ENCODE measurements around the gene SFMBT1. TPM values are rescaled to one million over a fixed set of nuclear protein-coding genes. Genes with fewer than 3 reads are reported as not detected.
A peak's percentile ranks its signal among the peaks of the same experiment; 100 is the strongest.

SFMBT1 gene
- total and polyA plus RNA-seq, 4 experiments from 2014 or later = 19.8 to 50.8 (median 38.6) TPM

DNA sequence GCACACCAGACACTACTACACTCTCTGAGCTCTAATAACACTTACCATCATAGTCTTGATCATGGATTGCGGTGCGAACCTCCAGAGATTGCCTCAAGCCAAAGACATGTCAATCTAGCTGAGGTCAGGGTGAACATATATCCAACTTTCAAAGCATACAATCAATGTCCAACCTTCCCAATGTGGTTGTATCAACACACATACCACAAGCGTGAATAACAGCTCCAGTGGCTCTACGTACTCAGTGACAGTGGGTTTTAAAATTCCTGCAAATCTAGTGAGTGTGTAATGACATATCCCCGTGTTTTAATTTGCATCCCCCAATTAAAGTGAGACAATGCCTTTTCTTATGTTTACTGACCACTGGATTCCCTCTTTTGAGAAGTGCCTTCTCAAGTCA lies 29.6 kb downstream of the SFMBT1 start:
- DNase-seq = no peak
- H3K27ac ChIP-seq (ENCODE audit: low read depth, low read length) = no peak overlapping the region
- Mint-ChIP-seq H3K27me3 (no peaks in the 10 kb centered on the region), H3K4me3 (peak overlapping the region in 1 of 8 donors; percentile 1), H3K36me3 (peaks cover 18 to 24% of the 10 kb centered on the region in 2 donors), H3K27ac (peak overlapping the region in 2 of 7 donors; percentile 5 to 80), H3K9me3 (peaks cover 0 to 2% (median 0%) of the 10 kb centered on the region in 8 donors), H3K4me1 (peaks cover 37 to 65% (median 43%) of the 10 kb centered on the region in 4 donors)
- H3K9me3 ChIP-seq (ENCODE audit: control insufficient read depth in 1 of 2, low read length in 2 of 2) = no peaks in the 10 kb centered on the region
- H3K4me1 ChIP-seq (ENCODE audit: insufficient read depth, low read length) = peaks cover 12% of the 10 kb centered on the region
- no peaks in the 10 kb centered on the region for H3K36me3 ChIP-seq (ENCODE audit: insufficient read depth, low read length)
- intact Hi-C loops (cut with micrococcal nuclease) = no loop called here
- no peaks in the 10 kb centered on the region for H3K27me3 ChIP-seq (ENCODE audit: insufficient read depth, low read length)
- ChIA-PET POLR2A (ENCODE audit: partially characterized antibody) (interaction anchor here (0.6 to 1.0 kb wide), 2 partner anchors 31 to 33 kb away, joined by 3 read pairs; no protein-coding TSS in a partner anchor), CTCF (ENCODE audit: partially characterized antibody) (interaction anchor here (0.8 to 1.4 kb wide), 2 partner anchors 10 to 15 kb away, joined by 3 read pairs; no protein-coding TSS in a partner anchor)
- H3K4me3 ChIP-seq (ENCODE audit: low read length in 2 of 2) = no peak overlapping the region

DNA sequence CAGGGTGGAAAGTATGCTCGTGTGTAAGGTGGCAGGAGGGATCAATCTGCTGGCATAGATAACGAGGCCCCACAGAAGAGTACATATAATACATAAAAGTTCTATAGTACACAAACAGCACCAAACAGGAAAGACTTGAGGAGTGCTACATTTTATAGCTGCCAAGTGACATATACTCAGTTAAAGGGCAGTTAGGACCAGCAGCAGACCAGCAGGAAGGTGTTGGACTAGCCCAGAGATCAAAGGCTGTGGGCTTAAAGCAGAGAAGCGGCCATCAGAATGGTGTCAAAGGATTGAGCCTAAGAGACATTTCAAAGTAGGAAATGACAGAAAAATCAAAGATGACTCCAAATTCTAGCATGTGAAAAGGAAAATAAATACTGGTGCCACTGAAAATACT lies 34.5 kb downstream of the SFMBT1 start:
- peaks cover 0 to 2% (median 0%) of the 10 kb centered on the region in 8 donors for H3K9me3 Mint-ChIP-seq
- Histone ChIP-seq H3K27me3 (ENCODE audit: insufficient read depth, low read length) (no peaks in the 10 kb centered on the region), H3K4me3 (ENCODE audit: low read length in 2 of 2) (no peak overlapping the region), H3K36me3 (ENCODE audit: insufficient read depth, low read length) (no peaks in the 10 kb centered on the region), H3K4me1 (ENCODE audit: insufficient read depth, low read length) (peaks cover 5% of the 10 kb centered on the region), H3K27ac (ENCODE audit: low read depth, low read length) (no peak overlapping the region), H3K9me3 (ENCODE audit: control insufficient read depth in 1 of 2, low read length in 2 of 2) (no peaks in the 10 kb centered on the region)
- ChIA-PET CTCF (ENCODE audit: partially characterized antibody) (interaction anchor here (0.8 kb wide), 1 partner anchor 28 kb away, joined by 3 read pairs; no protein-coding TSS in a partner anchor), POLR2A (ENCODE audit: partially characterized antibody) (interaction anchor here (1.2 to 1.3 kb wide), 2 partner anchors 19 to 36 kb away, joined by 3 to 4 read pairs; no protein-coding TSS in a partner anchor)
- intact Hi-C loops (cut with micrococcal nuclease) = no loop called here
- no peak overlapping the region for H3K4me3 Mint-ChIP-seq
- H3K36me3 Mint-ChIP-seq = peaks cover 13 to 17% of the 10 kb centered on the region in 2 donors
- peaks cover 25 to 54% (median 34%) of the 10 kb centered on the region in 4 donors for H3K4me1 Mint-ChIP-seq
- peak overlapping the region in 4 of 7 donors; percentile 0 to 85 (median 71) for H3K27ac Mint-ChIP-seq
- no peaks in the 10 kb centered on the region for H3K27me3 Mint-ChIP-seq
- no peak for DNase-seq

DNA sequence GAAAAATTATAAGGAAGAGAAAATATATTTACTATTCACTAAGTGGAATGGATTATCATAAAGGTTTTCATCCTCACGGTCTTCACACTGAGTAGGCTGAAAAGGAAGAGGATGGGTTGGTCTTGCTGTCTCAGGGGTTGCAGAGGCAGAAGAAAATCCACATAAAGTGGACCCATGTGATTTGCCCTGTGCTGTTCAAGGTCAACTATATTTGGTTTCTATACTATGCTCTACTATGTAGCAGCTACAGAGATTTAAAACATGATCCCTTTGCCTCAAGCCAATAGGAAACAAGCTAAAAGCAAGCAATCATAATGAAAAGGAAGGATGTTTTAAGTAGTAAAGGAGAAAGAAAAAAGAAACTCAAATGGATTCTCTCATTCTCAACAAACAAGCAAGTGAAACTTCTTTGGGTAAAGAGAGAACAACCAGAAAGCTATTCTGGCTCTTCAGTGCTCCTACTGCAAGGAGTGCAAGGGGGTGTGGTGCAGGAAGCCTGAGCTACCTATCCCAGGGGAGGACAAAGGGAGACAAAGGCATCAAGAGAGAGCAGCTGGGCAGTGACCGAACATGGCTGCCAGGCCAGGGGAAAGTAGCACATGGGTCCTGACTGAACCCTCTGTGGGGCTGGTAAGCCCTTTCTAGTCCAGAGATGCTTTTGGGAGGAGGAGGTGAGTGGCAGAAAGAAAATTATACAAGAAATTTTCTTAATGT lies 35.9 kb downstream of the SFMBT1 start:
- peaks cover 18 to 24% of the 10 kb centered on the region in 2 donors for H3K36me3 Mint-ChIP-seq
- Histone ChIP-seq H3K4me3 (ENCODE audit: low read length in 2 of 2) (no peak overlapping the region), H3K36me3 (ENCODE audit: insufficient read depth, low read length) (no peaks in the 10 kb centered on the region), H3K9me3 (ENCODE audit: control insufficient read depth in 1 of 2, low read length in 2 of 2) (no peaks in the 10 kb centered on the region), H3K27ac (ENCODE audit: low read depth, low read length) (no peak overlapping the region), H3K4me1 (ENCODE audit: insufficient read depth, low read length) (peaks cover 5% of the 10 kb centered on the region), H3K27me3 (ENCODE audit: insufficient read depth, low read length) (no peaks in the 10 kb centered on the region)
- peaks cover 29 to 64% (median 40%) of the 10 kb centered on the region in 4 donors for H3K4me1 Mint-ChIP-seq
- POLR2A ChIA-PET (ENCODE audit: partially characterized antibody) = interaction anchor here (1.2 kb wide), 1 partner anchor 17 kb away, joined by 4 read pairs; no protein-coding TSS in a partner anchor
- H3K9me3 Mint-ChIP-seq = peaks cover 0 to 2% (median 0%) of the 10 kb centered on the region in 8 donors
- peak overlapping the region in 2 of 8 donors; percentile 52 to 53 for H3K4me3 Mint-ChIP-seq
- CTCF ChIA-PET (ENCODE audit: partially characterized antibody) = interaction anchor here (0.6 to 1.2 kb wide), 3 partner anchors 13 to 44 kb away, joined by 3 to 4 read pairs (median 3); no protein-coding TSS in a partner anchor
- H3K27ac Mint-ChIP-seq = peak overlapping the region in 4 of 7 donors; percentile 2 to 34 (median 22)
- intact Hi-C loops (cut with micrococcal nuclease) = no loop called here
- H3K27me3 Mint-ChIP-seq = no peaks in the 10 kb centered on the region
- DNase-seq = no peak

DNA sequence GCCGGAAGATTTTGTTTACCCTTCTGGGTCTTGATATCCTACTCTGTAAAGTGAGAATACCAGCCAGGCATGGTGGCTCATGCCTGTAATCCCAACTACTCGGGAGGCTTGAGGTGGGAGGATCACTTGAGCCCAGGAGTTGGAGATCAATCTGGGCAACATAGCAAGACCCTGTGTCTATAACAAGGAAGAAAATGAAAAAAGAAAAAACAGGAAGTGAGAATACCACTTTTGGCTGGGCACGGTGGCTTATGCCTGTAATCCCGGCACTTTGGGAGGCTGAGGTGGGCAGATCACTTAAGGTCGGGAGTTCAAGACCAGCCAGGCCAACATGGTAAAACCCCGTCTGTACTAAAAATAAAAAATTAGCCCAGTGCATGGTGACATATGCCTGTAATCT lies 36.9 kb downstream of the SFMBT1 start:
- Histone ChIP-seq H3K27me3 (ENCODE audit: insufficient read depth, low read length) (no peaks in the 10 kb centered on the region), H3K36me3 (ENCODE audit: insufficient read depth, low read length) (no peaks in the 10 kb centered on the region), H3K27ac (ENCODE audit: low read depth, low read length) (no peak overlapping the region), H3K4me3 (ENCODE audit: low read length in 2 of 2) (no peak overlapping the region), H3K9me3 (ENCODE audit: control insufficient read depth in 1 of 2, low read length in 2 of 2) (no peaks in the 10 kb centered on the region), H3K4me1 (ENCODE audit: insufficient read depth, low read length) (peaks cover 5% of the 10 kb centered on the region)
- Mint-ChIP-seq H3K36me3 (peaks cover 16 to 24% of the 10 kb centered on the region in 2 donors), H3K27me3 (no peaks in the 10 kb centered on the region), H3K4me3 (no peak overlapping the region), H3K4me1 (peaks cover 31 to 73% (median 45%) of the 10 kb centered on the region in 4 donors), H3K9me3 (peaks cover 0 to 2% (median 0%) of the 10 kb centered on the region in 8 donors), H3K27ac (no peak overlapping the region)
- CTCF ChIA-PET (ENCODE audit: partially characterized antibody) = no interaction called here
- DNase-seq = no peak
- intact Hi-C loops (cut with micrococcal nuclease) = no loop called here
- POLR2A ChIA-PET (ENCODE audit: partially characterized antibody) = interaction anchor here (0.6 kb wide), 1 partner anchor 36 kb away, joined by 3 read pairs; no protein-coding TSS in a partner anchor

DNA sequence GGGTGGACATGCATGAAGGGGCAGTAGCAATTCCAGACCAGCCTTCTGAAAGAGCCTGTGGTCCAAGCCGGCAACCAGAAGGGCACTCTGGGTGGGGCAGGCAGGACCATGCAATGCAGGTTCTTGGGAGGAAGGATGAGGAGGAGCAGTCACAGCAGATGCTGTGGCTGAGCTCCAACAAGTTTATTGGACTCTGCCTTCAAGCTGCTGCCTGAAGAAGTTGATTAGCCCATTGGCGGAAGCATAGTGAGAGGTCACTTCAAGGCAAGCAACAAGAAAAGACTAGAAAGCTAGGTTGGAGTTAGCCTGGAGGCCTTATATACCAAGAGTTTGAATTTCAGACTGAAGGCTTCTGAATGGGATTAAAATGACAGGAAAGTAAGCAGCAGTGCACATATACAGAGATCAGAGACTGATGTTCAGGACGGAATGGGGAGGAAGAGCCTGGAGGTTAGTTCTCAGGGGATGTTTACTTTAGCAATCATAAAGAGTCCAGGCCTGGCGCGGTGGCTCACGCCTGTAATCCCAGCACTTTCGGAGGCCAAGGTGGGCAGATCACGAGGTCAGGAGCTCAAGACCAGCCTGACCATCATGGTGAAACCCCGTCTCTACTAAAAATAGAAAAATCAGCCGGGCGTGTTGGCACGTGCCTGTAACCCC lies 39.9 kb downstream of the SFMBT1 start:
- Mint-ChIP-seq H3K9me3 (no peaks in the 10 kb centered on the region), H3K27ac (peak overlapping the region in 2 of 7 donors; percentile 29 to 87), H3K4me3 (no peak overlapping the region), H3K27me3 (no peaks in the 10 kb centered on the region), H3K4me1 (peaks cover 21 to 55% (median 42%) of the 10 kb centered on the region in 4 donors), H3K36me3 (peaks cover 8 to 17% of the 10 kb centered on the region in 2 donors)
- Histone ChIP-seq H3K4me1 (ENCODE audit: insufficient read depth, low read length) (peaks cover 5% of the 10 kb centered on the region), H3K9me3 (ENCODE audit: control insufficient read depth in 1 of 2, low read length in 2 of 2) (no peaks in the 10 kb centered on the region), H3K27me3 (ENCODE audit: insufficient read depth, low read length) (no peaks in the 10 kb centered on the region), H3K4me3 (ENCODE audit: low read length in 2 of 2) (no peak overlapping the region), H3K36me3 (ENCODE audit: insufficient read depth, low read length) (no peaks in the 10 kb centered on the region), H3K27ac (ENCODE audit: low read depth, low read length) (no peak overlapping the region)
- DNase-seq = no peak
- intact Hi-C loops (cut with micrococcal nuclease) = no loop called here
- CTCF ChIA-PET (ENCODE audit: partially characterized antibody) = no interaction called here
- POLR2A ChIA-PET (ENCODE audit: partially characterized antibody) = interaction anchor here (1.0 kb wide), 1 partner anchor 13 kb away, joined by 3 read pairs; no protein-coding TSS in a partner anchor

DNA sequence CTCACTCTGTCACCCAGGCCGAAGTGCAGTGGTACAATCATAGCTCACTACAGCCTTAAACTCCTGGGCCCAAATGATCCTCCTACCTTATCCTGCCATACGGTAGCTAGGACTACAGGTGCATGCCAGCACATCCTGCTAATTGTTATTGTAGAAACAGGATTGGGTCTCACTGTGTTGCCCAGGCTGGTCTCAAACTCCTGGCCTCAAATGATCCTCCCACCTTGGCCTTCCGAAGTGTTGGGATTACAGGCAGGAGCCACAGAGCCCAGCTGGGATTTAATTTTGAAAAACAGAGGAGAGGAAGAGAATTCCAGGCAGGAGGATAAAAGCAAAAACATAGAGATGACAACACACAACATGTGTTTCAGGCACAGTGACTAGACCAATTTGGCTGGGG lies 40.5 kb downstream of the SFMBT1 start:
- H3K27me3 ChIP-seq (ENCODE audit: insufficient read depth, low read length) = no peaks in the 10 kb centered on the region
- no peak overlapping the region for H3K4me3 ChIP-seq (ENCODE audit: low read length in 2 of 2)
- peaks cover 6 to 17% of the 10 kb centered on the region in 2 donors for H3K36me3 Mint-ChIP-seq
- no peaks in the 10 kb centered on the region for H3K9me3 ChIP-seq (ENCODE audit: control insufficient read depth in 1 of 2, low read length in 2 of 2)
- no peak for DNase-seq
- POLR2A ChIA-PET (ENCODE audit: partially characterized antibody) = interaction anchor here (0.9 to 1.0 kb wide), 2 partner anchors 13 to 40 kb away, joined by 3 read pairs; no protein-coding TSS in a partner anchor
- H3K4me1 ChIP-seq (ENCODE audit: insufficient read depth, low read length) = peaks cover 5% of the 10 kb centered on the region
- peaks cover 17 to 51% (median 39%) of the 10 kb centered on the region in 4 donors for H3K4me1 Mint-ChIP-seq
- no peaks in the 10 kb centered on the region for H3K36me3 ChIP-seq (ENCODE audit: insufficient read depth, low read length)
- CTCF ChIA-PET (ENCODE audit: partially characterized antibody) = interaction anchor here (1.0 kb wide), 1 partner anchor 13 kb away, joined by 3 read pairs; no protein-coding TSS in a partner anchor
- no peaks in the 10 kb centered on the region for H3K27me3 Mint-ChIP-seq
- no peak overlapping the region for H3K27ac ChIP-seq (ENCODE audit: low read depth, low read length)
- peak overlapping the region in 1 of 8 donors; percentile 31 for H3K4me3 Mint-ChIP-seq
- intact Hi-C loops (cut with micrococcal nuclease) = no loop called here
- no peaks in the 10 kb centered on the region for H3K9me3 Mint-ChIP-seq
- H3K27ac Mint-ChIP-seq = peak overlapping the region in 2 of 7 donors; percentile 29 to 77

DNA sequence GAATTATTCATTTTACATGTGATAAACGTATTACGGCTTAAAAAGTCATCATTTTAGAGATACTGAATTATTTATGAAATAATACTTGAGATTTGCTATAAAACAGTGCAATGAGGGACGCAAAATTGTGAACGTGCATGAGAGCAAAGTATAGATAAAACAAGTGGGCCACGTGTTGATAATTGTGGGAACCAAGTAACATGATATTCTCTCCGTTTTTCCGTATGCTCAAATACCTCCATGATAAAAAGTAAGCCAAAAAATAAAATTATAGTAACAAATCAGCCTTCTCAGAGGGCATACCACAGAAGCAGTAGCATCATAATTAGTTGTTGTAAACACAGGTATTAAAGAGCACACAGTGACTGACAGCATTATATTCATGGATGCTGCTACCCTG lies 42.6 kb downstream of the SFMBT1 start:
- peak overlapping the region in 2 of 7 donors; percentile 4 to 58 for H3K27ac Mint-ChIP-seq

More for the DNA sequence above, 42.6 kb downstream of the SFMBT1 start:
- Mint-ChIP-seq H3K36me3 (peaks cover 8 to 20% of the 10 kb centered on the region in 2 donors), H3K4me3 (no peak overlapping the region), H3K27me3 (no peaks in the 10 kb centered on the region), H3K4me1 (peaks cover 11 to 39% (median 28%) of the 10 kb centered on the region in 4 donors), H3K9me3 (no peaks in the 10 kb centered on the region)
- no peaks in the 10 kb centered on the region for H3K9me3 ChIP-seq (ENCODE audit: control insufficient read depth in 1 of 2, low read length in 2 of 2)
- no peaks in the 10 kb centered on the region for H3K36me3 ChIP-seq (ENCODE audit: insufficient read depth, low read length)
- H3K27me3 ChIP-seq (ENCODE audit: insufficient read depth, low read length) = no peaks in the 10 kb centered on the region
- H3K27ac ChIP-seq (ENCODE audit: low read depth, low read length) = no peak overlapping the region
- intact Hi-C loops (cut with micrococcal nuclease) = no loop called here
- H3K4me1 ChIP-seq (ENCODE audit: insufficient read depth, low read length) = no peaks in the 10 kb centered on the region
- CTCF ChIA-PET (ENCODE audit: partially characterized antibody) = no interaction called here
- DNase-seq = no peak
- no peak overlapping the region for H3K4me3 ChIP-seq (ENCODE audit: low read length in 2 of 2)
- POLR2A ChIA-PET (ENCODE audit: partially characterized antibody) = no interaction called here
